GM19193 (cell line): Measurements from ENCODE around the gene APBA1.

ENCODE experiments used
- POLR2A ChIP-seq: IDR thresholded peaks from 4 replicates; pipeline ENCODE4 v1.6.1; 2011; ENCODE audit not compliant: insufficient read depth, insufficient read length; ENCODE audit errors: extremely low read depth

APBA1 gene

DNA sequence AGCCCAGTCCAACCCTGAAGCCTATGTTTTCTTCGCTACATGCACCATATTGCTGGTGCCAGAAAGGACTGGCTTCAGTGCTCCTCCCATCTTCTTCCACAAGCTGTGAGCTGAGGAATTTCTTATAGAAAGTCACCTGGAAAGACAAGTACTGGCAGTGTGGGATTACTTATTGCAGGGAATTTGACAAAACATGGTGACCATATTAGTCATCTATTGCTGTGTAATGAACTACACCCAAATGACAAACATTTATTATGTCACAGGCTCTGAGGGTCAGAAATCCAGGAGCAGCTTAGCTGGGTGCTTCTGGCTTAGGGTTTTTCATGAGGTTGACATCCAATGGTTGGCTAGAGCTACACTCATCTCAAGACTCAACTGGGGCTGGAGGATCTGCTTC is 271.7 kb downstream of the APBA1 start:
- no peak for TF ChIP-seq POLR2A

DNA sequence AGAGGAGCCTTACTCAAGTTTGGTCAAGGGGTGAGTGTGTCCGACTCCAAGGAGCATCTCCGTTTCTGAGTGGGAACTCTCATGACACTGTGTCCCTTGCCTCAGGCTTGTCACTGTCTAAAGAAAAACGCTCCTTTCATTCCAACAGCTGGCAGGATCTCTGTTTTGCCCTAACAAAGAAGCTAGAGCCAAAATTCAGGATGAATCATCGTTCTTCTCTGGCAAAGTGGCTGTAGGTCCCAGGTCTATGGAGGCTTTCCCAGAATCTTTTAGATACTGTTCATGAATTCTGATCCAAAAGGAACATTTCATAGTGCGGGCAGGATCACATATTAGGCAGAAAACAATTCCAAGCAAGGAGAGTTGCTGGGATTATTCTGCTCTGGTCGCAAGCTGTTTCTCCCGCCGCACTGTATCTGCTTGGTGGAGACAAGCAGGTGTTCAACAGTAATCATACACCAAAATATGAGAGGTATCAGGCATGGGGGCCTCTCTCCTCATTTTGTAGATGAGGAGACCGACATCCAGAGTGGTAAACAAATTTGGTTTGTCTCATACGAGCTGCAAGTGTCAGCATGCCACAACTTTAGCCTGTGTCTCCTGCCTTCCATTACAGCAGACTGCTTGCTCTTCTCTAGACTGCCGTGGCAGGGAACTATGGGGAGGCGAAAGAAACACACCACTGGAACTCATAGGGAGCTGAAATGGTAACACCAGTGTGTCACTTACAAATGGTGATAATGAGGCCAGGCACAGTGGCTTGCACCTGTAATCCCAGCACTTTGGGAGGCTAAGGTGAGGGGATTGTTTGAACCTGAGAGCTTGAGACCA is 274.6 kb downstream of the APBA1 start:
- no peak for TF ChIP-seq POLR2A

DNA sequence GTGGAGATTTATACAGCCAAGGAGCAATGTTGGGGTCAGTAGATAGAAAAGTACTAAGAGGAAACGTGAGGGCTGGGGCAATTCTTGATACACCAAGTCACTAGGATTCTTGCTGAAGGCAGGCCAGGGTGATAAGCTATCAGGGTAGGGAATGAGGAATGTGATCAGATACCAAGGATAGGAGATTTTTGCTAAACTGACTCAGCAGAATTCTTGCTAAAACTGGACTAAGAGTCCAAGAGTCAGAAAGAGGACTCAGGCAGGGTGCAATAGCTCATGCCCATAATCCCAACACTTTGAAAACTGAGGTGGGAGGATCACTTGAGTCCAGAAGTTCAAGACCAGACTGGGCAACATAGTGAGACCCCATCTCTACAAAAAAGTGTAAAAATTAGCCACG is 275.4 kb downstream of the APBA1 start:
- no peak for TF ChIP-seq POLR2A

DNA sequence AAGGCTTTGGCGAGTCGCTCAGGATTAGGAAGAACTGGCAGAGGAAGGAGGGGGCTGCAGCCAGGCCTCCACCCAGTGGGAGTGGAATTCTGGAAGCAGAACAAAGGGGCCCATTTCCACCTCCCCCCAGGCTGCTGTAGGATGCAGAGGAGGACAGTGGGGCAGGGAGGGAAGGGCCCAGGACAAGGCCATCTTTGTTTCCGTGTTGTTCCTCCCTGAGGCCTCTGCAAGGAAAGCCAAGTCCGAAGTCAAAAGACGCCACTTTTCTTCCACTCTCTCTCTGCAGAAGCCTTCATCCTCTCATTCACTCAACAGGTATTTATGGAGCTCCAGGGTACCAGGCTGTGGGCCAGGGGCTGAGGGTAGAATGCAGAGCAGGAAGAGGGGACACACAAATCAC is 276.5 kb downstream of the APBA1 start:
- TF ChIP-seq POLR2A, result no peak

DNA sequence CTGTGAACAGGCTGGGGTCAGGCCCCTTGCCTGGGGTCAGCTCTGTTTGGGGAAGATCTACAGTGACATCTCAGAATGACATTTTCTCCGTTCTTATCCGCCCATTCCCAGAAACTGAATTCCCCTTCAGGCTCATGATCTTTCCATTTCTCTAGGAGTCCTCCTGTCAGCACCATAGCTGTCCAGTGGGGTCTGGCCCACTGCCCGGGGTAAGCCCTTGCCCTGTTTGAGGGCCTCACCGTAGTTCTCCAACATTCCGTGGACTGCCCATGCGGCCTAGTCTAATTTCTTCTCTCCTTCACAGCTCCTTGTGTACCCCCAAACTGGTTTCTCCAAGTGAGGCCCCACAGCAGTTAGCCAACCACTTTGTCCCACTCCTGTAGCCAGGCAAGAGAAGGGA is 278.7 kb downstream of the APBA1 start:
- TF ChIP-seq POLR2A, result no peak

DNA sequence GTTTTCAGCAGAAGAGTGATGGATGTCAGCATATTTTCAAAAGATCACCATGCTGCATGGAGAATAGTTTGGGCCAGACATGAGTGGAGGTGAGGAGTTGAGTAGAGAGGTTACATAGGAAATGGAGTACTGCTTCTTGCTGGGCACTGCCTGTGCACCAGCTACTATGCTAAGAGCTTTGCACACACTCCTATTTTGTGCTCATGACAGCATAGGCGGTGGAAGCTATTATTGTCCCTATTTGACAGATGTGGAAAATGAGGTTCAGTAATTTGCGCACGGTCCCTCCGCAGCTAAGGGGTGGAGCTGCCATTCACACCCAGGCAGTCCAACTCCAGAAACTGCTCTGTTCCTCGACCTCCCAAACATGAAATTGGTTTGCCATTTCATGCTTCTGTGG is 279.3 kb downstream of the APBA1 start:
- no peak for TF ChIP-seq POLR2A

DNA sequence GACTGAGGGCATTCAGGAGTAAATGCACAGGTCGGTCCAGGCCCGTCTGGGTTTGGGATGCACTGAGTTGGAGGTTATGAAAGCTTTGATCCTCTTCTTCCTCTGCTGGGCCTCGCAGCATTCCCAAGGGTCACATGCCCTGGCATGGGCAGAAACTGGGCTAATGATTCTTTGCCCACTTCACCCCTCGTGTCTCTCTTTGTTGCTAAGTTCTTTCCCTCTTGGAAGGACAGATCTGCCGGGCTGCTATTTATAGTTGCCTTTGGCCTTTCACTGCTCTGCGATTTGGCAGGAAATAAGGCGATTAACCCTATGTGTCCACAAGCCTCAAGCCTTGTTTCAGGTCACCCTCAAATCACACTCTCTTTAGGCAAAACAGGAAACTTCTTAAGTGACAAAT is 280.2 kb downstream of the APBA1 start:
- TF ChIP-seq POLR2A, result no peak

DNA sequence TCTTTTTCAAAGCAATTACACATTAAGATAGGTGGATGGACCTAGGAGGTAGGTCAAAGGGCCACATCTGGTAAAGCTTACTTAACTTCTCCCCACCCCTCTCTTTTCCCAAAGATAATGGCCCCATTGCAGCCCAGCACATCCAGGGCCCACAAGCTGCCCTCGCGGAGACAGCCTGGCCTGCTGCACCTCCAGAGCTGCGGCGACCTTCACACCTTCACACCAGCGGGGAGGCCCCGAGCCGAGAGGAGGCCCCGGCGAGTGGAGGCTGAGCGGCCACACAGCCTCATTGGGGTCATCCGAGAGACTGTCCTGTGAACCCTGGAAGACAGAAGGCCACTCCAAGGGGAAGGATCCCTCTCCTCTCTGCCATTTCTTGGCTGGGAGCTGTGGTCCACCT is 280.7 kb downstream of the APBA1 start:
- TF ChIP-seq POLR2A, result no peak

DNA sequence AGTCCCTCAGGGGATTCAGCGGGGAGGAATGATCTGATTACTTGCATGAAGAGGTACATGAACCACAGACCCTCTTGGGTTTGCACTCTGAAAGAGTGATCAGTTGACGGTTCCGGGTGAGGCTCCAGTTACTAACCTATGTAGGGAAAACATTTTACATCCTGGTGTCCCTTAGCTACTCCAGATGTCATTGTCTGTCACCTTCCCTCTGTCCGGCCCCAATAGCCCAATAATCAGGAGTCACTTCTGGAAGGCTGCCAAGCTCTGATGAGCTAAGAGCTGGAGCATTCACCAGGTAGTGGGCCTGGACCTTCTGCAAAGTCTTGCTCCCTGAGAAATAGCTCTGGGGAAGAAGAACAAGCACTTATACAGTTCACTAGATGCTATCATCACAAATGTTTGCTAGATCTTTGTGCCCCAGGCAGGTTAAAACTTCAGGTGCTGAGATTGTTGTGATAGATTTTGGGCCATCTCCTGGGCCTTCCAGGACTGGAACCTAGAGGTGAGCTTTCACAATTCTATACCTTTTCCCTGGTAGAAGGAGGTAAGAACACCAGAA is 282.7 kb downstream of the APBA1 start:
- no peak for TF ChIP-seq POLR2A

DNA sequence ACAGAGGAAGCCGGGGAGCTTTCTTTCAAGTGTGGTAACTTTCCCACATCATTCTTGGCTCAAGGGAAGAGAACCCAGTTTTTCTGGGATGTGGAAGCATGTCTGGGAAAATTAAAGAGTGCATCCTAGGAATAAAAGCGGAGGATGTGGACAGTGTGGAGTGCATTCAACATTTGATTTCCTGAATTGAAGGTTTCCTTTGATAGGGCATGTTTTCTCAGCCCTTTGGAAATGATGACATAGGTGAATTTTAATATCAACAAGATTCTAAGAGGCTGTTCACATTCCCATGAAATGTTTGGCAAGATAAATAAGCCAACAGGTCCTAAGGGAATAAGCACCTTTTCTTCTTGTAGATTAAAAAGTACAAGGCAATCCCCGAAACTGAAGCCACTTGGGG is 283.6 kb downstream of the APBA1 start:
- TF ChIP-seq POLR2A, result no peak

DNA sequence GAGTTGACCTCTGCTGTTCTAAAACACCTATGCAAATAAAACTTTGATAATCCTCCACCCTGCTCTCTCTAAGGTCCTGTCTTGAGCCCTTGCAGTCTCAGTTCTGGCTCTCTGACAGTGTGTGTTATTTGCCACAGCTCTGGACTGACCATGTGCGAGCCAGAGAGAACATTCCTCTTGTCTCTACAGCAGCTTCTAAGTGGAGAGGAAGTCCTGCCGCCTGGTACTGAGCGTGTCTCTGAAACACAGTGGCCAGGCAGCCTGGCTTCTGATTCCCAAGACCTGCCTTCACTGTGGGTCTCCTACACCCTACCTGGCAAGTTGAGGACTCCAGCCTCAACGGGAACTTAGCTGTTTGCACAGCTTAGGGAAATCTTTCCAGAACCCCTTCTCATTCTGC is 285.5 kb downstream of the APBA1 start:
- TF ChIP-seq POLR2A, result no peak

DNA sequence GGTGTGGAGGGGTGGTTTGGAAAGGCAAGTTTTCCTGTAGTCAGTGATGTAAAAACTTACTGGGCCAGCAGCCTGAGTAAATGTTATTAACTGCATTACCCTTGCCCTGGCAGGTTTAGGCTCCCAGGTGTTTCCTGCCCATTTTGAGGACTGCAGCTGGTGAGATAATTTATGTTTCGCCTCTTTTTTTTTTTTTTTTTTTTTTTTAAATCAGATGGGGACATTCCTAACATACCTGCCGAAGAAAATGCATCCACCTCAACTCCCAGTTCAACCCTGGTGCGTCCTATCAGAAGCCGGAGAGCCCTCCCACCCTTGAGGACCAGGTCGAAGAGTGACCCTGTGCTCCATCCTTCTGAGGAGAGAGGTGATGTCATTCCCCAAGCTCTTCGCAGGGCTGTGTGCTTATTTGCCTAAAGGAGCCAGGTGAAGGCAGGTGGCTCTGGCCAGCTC is 286.6 kb downstream of the APBA1 start:
- no peak for TF ChIP-seq POLR2A

DNA sequence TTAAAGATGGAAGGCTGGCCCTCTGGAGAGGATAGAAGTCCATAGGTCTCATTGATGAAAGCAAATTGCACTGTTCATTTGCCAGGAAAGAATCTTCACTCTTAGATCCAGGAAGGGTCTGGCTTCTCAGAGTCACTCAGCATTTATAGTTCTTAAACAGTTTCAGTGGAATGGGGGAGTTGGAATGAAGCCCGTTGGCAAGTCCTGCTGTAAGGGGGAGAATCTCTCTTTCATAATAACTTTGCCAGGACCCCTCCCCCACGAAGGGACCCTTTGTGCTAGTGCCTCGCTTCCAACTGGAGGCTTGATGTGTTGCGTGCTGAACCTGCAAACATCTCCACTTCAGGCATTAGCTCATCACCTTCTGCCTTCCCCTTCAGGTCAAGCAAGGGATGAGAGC is 290.0 kb downstream of the APBA1 start:
- no peak for TF ChIP-seq POLR2A

DNA sequence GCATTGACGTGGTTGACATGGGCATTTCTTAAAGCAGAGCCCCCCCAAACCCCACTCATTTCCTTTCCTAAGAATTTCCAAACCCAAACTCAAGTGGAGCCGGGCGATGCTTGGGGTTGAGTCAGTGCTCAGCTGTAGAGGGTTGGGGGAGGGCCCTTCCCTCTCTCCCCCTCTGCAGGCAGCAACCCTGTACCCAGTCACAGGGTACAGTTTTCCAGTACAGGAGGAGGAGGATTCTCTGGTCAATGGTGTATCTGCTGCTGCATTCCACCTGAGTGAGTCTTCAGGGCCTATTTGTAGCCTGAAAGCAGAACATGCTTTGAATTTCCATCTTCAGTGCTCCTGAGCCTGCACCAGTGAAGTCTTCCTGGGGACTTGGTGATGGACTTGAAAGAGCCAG is 291.4 kb downstream of the APBA1 start:
- no peak for TF ChIP-seq POLR2A

DNA sequence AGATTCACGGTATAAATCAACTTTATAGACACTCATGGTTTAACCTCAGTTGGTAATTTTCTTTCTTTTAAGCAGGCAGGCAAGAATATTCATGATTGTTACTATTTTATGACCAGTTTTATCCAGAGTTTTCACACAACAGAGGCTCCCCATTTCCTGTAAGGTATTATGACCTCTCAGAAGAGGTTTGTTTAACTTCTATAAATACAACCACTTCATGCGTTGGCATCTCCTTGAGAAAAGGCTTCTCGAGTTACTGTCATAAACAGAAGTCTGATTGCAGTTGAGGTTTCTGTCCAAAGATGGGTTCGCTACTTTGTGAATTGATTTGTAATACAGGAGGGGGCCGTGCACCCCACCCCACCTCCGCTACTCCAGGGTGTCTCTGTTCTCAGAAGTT is 291.9 kb downstream of the APBA1 start:
- no peak for TF ChIP-seq POLR2A

DNA sequence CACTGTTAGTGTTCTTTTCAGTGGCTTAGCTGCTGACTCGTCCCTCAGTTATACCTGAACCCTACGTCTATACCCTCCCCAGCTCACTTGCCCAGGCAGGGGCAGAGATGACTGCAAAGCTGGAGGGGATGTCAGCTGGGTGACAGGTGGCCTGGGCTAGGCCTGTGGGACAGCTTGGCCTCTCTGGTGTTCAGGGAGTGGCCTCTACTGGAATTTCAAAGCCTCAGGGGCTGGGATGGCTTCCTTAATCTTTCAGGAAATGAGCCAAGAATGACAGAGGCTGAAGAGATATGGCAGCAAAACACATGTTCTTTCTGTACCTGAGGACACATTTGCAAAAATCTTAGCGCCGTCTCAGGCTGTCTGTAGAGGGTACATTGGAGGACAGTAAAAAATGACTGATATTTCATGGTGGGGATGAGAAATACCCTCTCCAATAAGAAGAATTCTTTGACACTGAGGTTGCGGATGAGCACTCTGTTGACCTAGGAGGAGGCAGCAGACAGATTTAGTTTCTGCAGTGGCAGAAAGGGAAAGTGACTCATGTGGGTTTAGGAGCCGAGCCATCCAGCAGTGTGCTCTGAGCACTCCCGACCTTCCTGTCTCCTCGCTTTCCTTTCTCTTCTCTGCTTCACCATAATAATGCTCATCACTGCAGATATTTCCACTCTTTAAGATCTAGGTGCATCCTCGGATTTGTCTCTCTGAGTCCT is 292.7 kb downstream of the APBA1 start:
- no peak for TF ChIP-seq POLR2A

DNA sequence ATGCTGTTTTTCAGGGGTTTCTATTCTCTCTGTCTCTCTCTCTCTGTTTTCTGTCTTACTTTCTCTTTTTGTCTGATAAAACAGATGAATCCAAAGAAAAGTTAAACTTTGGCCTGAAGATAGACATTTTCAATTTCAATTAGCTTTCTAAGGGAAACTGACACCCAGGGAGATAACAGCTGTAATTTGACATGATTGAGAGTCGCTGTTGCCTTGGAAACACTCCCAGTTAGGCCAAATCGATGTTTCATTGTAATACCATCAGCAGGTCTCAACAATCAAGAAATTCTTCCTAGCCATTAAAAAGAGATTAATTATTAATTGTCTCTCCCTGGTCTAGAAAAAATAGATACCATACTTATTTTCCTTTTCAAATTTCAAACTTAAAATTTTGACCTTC is 294.2 kb downstream of the APBA1 start:
- no peak for TF ChIP-seq POLR2A
